COLO668 (cell line): ENCODE results near the gene ETFA.

ENCODE experiments used
- DNase-seq: peaks from one replicate; lab custom pipeline; 2025; ENCODE audit not compliant: unreplicated experiment; lab: John Stamatoyannopoulos, UW

Gene ETFA

DNA sequence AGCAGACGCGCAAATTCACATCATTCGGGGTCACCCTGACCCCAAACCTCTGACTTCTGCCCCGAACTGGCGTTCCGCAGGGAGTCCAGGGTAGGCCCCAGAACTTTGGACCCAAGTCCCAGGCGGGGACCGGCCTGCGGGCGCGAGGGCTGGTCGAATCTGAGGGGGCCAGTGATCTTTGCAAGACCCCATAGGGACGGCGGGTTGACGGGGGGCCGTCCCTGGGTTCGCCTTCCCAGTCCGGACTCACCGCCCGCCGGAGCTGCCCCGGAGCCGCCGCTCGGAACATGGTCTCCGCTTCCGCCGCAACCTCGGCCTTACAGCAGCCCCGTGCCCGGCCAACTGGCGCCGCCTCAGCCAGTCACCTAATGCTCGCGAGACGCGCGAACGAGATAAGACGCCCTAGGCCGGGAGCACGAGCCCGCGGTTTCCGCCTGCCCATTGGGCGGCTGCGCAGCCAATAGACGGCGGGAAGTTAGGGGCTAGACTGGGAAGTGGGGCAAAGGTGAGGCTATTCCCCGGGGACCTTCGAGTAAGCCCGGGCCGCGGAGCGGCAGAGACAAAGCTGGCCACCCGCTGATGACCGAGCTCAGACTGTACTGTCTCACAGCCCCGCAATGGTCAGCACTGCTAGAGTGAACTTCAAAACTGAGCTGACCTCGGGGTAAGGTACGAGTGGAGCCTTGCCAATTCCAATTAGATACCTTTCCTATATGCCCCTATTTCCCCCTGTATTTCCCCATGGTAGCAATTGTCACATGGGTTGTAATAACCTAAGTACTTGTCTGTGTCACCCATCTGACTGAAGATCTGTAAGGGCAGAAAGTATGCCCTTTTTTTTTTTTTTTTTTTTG is at the start of gene ETFA:
ETFA (minus strand) TSS at position 370 of the 854 bp plus-strand sequence; CDS start at position 289, 81 bp downstream.
- peak; percentile 98 for DNase-seq

DNA sequence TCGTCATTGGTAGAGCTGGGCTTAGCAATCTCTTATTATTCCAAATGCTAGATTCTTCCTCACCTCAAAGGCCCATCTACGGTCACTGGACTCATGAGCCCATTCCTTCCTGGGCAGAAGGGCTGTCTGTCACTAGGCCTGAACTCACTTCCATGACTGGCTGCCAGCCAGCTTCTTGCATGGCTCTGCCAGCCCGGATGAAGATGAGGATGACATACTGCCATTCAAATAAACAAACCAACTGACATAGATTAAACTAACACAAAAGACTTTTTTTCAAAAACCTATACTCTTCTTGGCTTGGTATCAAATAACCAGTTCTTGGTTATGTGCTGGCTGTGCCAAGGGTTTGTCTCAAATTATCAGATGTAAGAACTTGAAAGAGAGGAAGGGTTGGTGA is 49.1 kb upstream of the ETFA start:
- DNase-seq = no peak

DNA sequence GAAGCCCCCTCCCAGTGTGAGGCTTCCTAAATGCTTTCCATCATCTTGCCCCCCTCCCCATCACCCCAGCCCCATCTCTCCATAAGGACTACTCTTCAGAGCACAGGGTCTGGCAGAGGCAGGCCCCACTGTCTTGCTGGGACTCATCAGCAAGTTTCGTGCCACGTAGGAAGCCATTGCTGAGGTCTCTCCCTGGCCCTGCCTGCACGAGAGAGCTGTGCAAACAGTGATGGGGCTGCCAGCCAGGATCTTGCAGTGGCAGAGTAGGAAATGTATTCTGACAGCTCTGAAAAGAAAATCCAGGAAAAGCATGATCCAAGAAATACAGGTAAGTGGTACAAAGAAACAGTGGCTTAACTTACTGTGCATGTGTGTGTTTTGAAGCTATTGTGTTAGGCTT is 47.9 kb upstream of the ETFA start:
- DNase-seq = no peak

DNA sequence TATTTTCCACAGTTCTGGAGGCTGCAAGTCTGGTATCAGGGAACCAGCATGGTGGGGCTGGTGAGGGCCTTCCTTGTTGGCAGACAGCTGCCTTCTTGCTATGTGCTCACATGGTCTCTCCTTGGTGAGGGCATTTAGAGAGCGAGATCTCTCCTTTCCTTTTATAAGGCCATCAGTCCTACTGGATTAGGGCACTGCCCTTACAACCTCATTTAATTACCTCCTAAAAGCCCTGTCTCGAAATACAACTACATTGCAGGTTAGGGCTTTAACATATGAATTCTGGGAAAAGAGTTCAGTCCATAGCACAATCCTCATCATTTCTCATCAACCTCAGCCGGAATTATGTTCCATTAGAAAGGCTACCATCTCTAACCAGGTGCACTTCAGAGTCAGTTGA is 47.2 kb upstream of the ETFA start:
- no peak for DNase-seq

DNA sequence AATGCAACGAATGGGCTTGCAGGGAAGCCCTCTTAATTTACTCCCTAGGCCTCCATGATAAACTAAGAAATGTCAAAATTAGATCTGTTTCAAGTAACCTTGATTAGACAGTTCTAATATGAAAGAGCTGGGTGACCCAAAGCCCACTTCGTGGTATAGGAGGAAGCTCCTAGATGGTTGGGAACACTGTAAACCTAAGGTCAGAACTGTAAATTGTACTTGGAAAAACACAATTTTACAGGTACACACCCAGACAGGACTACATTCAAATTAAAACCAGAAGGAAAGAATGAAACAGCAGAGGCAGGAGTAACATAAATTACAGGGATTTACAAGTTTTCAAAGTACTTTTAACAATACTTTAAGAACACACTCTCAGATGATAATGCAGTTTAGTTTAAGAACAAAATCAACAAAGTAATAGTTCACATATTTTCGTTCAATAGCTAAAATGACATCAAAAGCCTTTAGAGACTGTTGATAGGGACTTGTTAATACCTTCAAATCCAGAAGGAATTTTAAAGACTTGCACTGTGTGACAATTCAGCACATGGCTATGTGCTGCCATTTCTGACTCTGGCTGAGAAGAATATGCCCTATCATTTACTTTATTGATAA is 43.7 kb upstream of the ETFA start:
- DNase-seq = no peak

DNA sequence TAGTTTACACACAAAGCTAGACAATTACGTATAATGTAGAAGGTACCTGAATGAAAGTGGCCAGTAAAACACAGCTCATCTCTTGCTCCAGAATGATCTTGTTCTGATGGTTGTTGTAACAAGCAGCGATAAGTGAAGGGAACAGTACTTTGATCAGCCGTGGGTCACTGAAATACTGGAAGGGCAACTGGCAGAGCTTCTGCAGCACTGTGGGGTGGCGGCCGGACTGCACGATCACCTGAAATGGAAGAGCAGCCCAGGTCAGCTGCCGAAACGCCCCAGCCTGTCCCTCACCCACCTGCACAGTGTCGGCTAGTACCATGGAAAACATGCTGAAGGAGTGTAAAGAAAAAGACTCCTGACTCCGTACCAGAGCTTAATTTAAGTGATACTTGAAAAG is 42.6 kb upstream of the ETFA start:
- DNase-seq = no peak

DNA sequence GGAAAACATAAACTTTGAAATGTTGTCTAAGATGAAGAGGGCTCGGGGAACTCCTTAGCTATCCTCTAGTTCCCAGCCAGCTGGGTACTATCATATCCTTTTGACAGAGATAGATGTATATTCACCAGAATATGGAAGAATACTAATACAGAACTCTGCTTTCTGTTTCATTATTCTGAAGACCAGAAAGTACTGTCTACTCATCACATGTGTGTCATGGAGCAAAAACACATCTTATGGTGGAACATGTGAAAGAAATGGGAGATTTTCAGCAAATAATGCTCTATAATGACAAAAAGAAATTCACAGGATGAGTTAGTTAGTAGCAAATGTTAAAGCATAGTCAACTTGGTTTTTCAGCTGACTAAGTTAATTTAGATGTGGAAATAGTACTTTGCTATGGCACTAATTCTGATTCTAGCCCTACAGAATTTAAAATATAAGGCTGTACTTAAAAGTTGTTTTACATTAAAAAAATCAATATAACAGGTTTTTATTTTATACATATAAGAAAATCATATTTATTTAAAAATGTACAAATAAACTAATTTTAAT is 41.8 kb upstream of the ETFA start:
- DNase-seq = no peak

DNA sequence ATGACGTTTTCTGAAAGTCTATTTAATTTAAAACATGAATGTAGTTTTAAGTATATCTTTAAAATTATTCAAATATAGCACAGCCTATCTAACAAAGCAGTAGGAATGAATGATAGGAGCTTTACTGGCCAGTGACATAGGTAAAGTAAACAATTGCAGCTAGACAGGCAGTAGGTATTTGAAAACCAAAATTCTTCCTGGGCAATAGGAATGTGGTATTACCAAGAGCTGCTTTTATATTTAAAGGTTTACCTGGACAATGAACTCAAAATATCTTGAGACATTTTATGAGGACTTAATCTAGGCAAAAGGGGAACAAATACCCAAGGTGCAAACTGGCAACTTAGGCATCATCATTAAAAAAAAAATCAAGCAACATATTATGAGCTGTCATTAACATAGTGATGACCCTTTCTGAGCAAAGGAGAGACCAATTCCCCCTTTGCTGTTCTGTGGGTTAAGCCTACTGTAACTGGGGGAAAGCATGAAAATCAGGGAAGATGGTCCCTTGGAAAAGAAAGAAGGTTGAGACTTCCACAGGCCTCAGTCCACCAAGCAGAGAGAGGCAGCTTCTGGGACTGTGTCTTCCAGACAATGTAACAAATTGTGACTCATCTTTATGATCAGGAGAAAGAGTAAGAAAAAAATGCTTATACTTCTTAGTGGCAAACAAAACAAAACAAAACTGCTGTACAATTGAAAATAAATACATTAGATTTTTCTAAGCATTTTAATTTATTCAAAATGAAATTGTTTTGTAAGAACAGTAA is 38.2 kb upstream of the ETFA start:
- no peak for DNase-seq

DNA sequence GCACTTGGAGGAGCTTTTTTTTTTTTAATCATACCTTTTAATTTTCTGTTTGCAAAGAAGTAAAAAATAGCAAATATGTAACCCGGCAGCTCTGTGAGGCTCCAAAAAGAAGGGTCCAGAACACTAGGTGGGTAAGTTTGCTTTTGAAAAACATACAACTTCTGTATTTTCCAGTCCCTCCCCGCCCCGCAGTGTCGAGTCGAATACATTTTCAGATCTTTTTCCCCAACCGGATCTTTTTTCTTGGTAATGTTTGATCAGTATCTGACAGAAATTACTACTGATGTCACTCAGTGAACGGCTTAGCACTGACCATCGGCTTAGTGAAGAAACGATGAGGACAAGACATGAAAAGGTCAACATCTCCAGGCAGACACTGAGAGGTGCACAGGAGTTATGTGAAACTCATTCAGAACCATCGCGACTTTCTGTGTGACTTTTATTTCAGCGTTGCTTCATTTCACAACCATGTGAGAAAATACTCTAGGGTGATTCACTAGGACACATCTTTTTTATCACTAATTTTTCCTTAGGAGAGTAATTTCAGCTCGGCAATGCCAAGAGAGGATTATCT is 36.3 kb upstream of the ETFA start:
- no peak for DNase-seq

DNA sequence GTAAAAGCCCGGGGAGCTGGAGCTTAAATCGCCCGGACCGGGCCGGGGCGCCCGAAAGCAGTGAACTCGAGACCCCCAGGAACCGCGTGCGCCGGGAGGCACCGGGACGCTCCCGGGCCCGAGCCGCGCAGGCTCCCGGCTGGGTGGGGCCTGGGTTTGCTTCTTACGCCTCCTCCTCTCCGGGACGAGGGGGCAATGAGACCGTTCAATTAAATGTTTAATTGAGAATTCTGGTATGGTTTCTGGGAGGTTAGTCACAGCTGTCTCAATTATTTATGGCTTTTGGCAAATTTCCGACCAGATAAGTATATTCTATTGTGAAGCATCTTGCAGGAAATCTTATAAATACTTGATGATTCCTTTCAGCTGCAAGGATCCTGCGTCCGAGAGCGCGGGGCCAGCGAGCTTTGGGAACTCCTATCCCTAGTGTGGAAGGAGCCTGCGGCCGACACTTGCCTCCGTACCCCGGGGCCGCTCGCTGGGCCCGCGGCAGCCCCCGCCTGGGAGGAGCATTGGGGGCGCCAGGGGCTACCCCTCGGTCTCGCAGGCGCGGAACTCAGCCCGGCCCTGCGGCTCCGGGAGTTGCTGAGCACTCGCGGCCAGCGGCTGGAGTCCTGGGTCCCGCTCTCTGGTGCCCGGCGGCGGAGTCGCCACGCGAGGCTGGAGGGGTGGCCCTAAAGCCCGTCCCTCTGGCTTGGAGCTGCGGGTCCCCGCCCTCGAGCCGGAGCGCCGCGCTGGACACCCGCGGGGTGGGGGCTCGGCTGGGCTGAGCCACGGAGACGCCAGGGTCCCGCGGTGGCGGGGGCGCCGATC is 35.6 kb upstream of the ETFA start:
- DNase-seq = no peak

DNA sequence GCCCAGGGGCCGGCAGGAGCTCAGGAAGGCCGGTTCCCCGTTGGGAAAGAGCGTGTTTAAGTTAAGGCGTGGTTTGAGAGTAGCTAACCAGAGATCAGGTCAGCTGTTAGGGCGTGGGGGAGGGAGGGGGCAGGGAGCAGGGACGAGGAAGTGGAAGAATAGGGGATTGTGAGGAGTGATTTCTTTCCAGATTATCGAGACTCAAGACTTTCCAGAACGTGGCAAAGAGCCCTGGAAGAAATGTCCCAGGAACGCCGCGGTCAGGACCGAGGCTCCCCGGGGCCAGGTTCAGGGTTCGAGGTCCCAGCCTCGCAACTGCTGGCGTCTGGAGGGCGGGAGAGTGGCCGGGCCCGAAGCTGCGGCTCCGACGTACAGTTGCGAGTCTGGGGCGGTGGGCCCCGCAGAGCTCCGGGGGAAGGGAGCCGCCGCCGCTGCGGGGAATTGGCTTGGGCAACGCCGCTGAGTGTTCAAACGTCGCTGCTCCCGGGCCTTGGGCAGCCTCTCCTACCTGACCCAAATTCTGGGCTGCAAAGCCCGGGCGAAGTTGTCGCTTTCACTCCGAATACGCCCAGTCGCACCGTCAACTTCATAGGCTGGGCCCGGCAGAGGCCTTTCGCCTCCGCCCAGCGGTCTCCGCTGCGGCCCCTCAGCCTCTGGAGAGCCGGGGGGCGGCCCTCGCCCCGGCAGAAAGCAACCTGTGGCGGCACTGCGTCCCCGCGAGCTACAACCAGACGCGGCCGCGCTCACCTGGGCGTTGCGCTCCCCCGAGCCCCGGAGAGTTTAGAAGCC is 34.8 kb upstream of the ETFA start:
- DNase-seq = no peak

DNA sequence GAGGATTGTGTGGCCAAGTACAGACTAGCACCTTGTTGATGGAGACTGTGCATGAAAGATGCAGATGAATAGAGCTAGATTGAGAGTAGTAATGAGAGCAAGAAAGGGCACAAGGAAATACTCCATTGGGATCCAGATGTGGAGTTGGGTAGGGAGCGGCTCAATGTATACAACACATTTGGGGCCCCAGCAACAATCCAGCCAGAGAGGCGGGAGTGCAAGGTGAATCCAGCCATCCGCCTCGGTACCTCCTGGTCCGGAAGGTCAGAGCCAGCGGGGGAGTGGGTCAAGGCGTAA is 34.3 kb upstream of the ETFA start:
- no peak for DNase-seq

DNA sequence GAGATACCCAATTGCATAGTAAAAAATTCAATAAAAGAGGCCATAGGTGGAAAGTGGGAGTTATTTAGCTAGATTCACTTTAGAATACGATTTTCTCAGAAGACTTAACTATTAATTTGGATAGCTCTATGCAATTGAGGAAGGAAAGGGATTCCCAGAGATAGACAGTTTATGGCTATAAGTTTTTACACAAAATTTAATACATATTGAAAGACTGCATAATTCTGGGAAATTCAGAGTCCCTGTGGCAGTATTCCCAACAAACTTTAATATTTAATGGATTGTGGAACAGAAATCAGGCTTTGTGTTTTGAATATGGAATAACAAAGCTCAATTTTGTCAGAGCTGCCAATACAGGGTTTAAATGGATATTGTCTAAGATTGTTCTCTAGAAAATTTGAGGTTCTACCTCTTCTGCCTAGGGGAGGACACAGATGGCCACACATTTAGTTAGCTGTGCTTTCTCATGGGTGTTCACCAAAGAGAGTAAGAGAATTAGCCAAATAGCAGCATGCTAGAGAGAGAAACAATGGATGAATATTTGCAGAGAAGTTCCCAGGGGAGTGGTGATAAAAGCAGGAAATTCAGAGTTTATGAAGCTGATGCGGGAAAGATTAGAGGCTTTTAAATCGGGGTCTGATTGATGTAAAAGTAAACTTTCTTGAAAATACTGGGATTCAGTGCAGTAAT is 33.8 kb upstream of the ETFA start:
- no peak for DNase-seq

DNA sequence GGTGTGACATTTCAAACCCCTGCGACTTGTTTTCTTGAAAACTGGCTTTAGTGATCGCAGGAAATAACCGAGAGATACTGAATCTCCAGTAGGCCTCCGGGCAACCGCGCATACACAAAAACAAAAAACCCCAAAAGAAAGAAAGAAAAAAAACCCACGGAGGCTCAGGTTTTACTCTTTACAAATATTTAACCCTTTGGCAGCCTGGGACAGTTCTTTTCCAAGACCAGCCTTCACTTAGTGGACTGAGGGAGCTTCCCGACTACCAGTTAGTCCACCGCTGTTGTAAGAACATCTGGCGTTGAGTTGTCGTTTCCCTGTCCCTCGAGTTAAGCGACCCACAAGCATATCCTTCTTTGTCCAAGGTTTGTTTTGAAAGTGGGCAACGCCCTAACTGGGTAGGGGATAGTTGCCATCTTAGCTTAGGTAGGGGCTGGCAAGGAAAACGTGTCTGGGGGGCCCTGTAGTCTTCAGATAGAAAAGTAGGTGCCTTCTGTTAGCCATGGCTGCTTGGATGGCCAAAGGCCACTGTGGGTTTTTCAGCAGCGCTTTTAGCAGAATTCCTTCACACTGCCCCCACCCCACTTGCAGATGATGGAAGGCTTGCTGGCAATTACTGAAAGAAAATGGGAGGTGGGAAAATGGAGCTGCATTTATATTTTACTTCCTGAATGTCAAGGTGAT is 32.2 kb upstream of the ETFA start:
- DNase-seq = no peak

DNA sequence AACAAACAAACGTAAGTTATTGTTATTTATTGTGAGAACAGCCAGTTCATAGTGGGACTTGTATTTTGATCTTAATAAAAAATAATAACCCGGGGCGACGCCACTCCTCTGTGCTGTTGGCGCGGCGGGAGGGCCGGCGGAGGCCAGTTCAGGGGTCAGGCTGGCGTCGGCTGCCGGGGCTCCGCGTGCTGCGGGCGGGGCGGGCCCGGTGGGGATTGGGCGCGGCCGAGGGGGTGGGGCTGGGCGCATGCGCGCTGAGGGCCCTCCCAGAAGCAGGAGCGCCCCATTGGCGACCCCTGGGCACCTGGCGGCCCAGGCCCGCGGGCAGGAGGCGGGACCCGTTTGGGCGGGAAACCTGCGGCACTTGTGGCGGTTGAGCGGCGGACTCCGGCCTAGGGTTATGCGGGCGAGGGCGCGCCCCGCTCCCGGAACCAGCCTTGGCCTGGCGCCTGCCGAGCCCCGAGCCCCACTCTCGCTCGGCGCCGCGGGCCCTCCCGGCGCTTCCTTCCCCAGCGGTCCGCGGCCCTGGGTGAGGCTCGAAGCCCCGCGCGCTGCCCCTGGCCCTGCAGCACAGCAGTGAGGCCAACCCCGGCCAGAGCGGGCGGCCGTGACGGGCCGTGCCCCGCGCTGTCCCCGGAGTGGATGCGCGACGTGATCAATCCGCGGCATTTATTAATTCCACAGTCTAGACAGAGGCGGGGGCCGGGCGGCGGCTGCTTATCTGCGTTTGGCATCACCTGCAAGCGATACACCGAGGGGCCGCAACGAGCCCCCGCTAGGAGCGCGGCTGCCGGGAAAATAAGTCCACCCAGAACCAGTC is 31.3 kb upstream of the ETFA start:
- no peak for DNase-seq

DNA sequence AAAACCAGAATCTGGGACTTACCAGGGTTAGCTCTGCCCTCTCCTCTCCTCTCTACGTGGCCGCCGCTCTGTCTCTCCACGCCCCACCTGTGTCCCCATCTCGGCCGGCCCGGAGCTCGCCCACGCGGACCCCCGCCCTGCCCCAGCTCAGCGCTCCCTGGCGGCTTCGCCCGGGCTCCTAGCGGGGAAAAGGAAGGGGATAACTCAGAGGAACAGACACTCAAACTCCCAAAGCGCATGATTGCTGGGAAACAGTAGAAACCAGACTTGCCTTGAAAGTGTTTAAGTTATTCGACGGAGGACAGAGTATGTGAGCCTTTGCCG is 30.8 kb upstream of the ETFA start:
- no peak for DNase-seq

DNA sequence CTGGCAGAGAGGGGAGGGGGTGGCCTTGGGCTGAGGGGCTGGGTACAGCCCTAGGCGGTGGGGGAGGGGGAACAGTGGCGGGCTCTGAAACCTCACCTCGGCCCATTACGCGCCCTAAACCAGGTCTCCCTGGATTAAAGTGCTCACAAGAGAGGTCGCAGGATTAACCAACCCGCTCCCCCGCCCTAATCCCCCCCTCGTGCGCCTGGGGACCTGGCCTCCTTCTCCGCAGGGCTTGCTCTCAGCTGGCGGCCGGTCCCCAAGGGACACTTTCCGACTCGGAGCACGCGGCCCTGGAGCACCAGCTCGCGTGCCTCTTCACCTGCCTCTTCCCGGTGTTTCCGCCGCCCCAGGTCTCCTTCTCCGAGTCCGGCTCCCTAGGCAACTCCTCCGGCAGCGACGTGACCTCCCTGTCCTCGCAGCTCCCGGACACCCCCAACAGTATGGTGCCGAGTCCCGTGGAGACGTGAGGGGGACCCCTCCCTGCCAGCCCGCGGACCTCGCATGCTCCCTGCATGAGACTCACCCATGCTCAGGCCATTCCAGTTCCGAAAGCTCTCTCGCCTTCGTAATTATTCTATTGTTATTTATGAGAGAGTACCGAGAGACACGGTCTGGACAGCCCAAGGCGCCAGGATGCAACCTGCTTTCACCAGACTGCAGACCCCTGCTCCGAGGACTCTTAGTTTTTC is 30.2 kb upstream of the ETFA start:
- DNase-seq = peak; percentile 67
